GM23338 (cell line): ENCODE results near the gene DSCAML1. TPM values are rescaled to one million over a fixed set of nuclear protein-coding genes. Genes with fewer than 3 reads are reported as not detected.

Source experiments
- ATAC-seq: fragments of 200-7000 bp; cut with Tn5 transposase; 3 replicates; pipeline ENCODE4 v1.9.1; 2020
- DNase-seq: peaks from one replicate; pipeline ENCODE4 v3.0.0-alpha.2; 2015; ENCODE audit warnings: low spot score
- H2AFZ ChIP-seq: fragments of 200-600 bp; sonication (generic); 2 replicates; pipeline ENCODE4 v1.8.0; 2016; ENCODE audit warnings: antibody characterized with exemption, mild to moderate bottlenecking, moderate library complexity
- H3F3A ChIP-seq: fragments of 200-600 bp; sonication (generic); replicated peaks from 2 replicates; pipeline ENCODE4 v1.8.0; 2017; ENCODE audit warnings: antibody characterized with exemption, mixed run types, low read depth
- H3K27ac ChIP-seq: fragments of 200-600 bp; sonication (generic); 2 replicates; pipeline ENCODE4 v1.6.1; 2016; ENCODE audit warnings: low read depth
- H3K27me3 ChIP-seq: fragments of 200-600 bp; sonication (generic); 2 replicates; pipeline ENCODE4 v1.8.0; 2016; ENCODE audit warnings: mild to moderate bottlenecking, mixed run types, moderate library complexity; ENCODE audit not compliant: insufficient read depth
- H3K36me3 ChIP-seq: fragments of 200-600 bp; sonication (generic); 2 replicates; pipeline ENCODE4 v1.8.0; 2016; ENCODE audit warnings: mild to moderate bottlenecking; ENCODE audit not compliant: insufficient read depth
- H3K4me1 ChIP-seq: fragments of 200-600 bp; sonication (generic); 2 replicates; pipeline ENCODE4 v1.8.0; 2016; ENCODE audit warnings: mild to moderate bottlenecking, moderate library complexity; ENCODE audit not compliant: insufficient read depth
- H3K4me2 ChIP-seq: fragments of 200-600 bp; sonication (generic); 2 replicates; pipeline ENCODE4 v1.7.1; 2017; ENCODE audit warnings: mixed run types
- H3K4me3 ChIP-seq: fragments of 200-600 bp; sonication (generic); 2 replicates; pipeline ENCODE4 v1.6.1; 2016; ENCODE audit warnings: mixed run types
- H3K79me2 ChIP-seq: fragments of 200-600 bp; sonication (generic); replicated peaks from 2 replicates; pipeline ENCODE4 v1.8.0; 2017; ENCODE audit warnings: mild to moderate bottlenecking; ENCODE audit not compliant: insufficient read depth
- H3K9me2 ChIP-seq: fragments of 200-600 bp; sonication (generic); 2 replicates; pipeline ENCODE4 v1.8.0; 2017; ENCODE audit not compliant: insufficient read depth
- H4K20me1 ChIP-seq: fragments of 200-600 bp; sonication (generic); replicated peaks from 2 replicates; pipeline ENCODE4 v1.8.0; 2017; ENCODE audit warnings: mild to moderate bottlenecking; ENCODE audit not compliant: insufficient read depth
- H3K27ac Mint-ChIP-seq: 2 replicates; pipeline ENCODE4 v1.8.0; 2020; ENCODE audit warnings: inconsistent platforms, mild to moderate bottlenecking, moderate library complexity, mixed read lengths
- H3K27me3 Mint-ChIP-seq: 3 replicates; pipeline ENCODE4 v1.8.0; 2022; ENCODE audit warnings: low read depth, mild to moderate bottlenecking, moderate library complexity, mixed read lengths, inconsistent platforms; ENCODE audit not compliant: insufficient read depth, poor library complexity
- H3K36me3 Mint-ChIP-seq: 3 replicates; pipeline ENCODE4 v1.8.0; 2021; ENCODE audit warnings: low read depth, mild to moderate bottlenecking, inconsistent platforms, moderate library complexity, mixed read lengths
- H3K4me1 Mint-ChIP-seq: 3 replicates; pipeline ENCODE4 v1.8.0; 2020; ENCODE audit warnings: mild to moderate bottlenecking, inconsistent platforms, mixed read lengths
- H3K4me3 Mint-ChIP-seq: 3 replicates; pipeline ENCODE4 v1.8.0; 2021; ENCODE audit warnings: moderate library complexity, mild to moderate bottlenecking, inconsistent platforms, mixed read lengths
- H3K9me3 Mint-ChIP-seq: 3 replicates; pipeline ENCODE4 v1.8.0; 2020; ENCODE audit warnings: moderate library complexity, mild to moderate bottlenecking, inconsistent platforms, mixed read lengths
- CREB1 ChIP-seq: fragments of 250-450 bp; sonication (Bioruptor Pico); IDR thresholded peaks from 2 replicates; pipeline ENCODE4 v1.5.0; 2020; ENCODE audit warnings: low read depth, mild to moderate bottlenecking, moderate library complexity
- CTCF ChIP-seq, 2 experiments: fragments of 200-600 bp in 1 of 2; sonication (generic) in 1 of 2; conservative IDR thresholded peaks; 2 replicates each; pipeline versions ENCODE4 v1.5.1 to v1.6.1; 2016 to 2017; ENCODE audit warnings: antibody characterized with exemption in 2 of 2, low read depth in 2 of 2, mild to moderate bottlenecking in 2 of 2, moderate library complexity in 1 of 2
- ETS1 ChIP-seq: IDR thresholded peaks from 2 replicates; pipeline ENCODE4 v1.6.1; 2016; ENCODE audit warnings: antibody characterized with exemption
- EZH2phosphoT487 ChIP-seq: fragments of 200-600 bp; sonication (generic); IDR thresholded peaks from one replicate; pipeline ENCODE4 v1.8.1; 2018; ENCODE audit warnings: antibody characterized with exemption; ENCODE audit not compliant: unreplicated experiment
- JUNB ChIP-seq: IDR thresholded peaks from one replicate; pipeline ENCODE4 v1.6.1; 2016; ENCODE audit warnings: antibody characterized with exemption; ENCODE audit not compliant: unreplicated experiment
- NANOG ChIP-seq: IDR thresholded peaks from 2 replicates; pipeline ENCODE4 v1.6.1; 2016; ENCODE audit warnings: antibody characterized with exemption, borderline replicate concordance
- POLR2AphosphoS5 ChIP-seq: IDR thresholded peaks from 2 replicates; pipeline ENCODE4 v1.6.1; 2016; ENCODE audit warnings: antibody characterized with exemption, low read depth
- REST ChIP-seq: IDR thresholded peaks from one replicate; pipeline ENCODE4 v1.6.1; 2018; ENCODE audit warnings: antibody characterized with exemption; ENCODE audit not compliant: unreplicated experiment
- STAT1 ChIP-seq: IDR thresholded peaks from one replicate; pipeline ENCODE4 v1.6.1; 2016; ENCODE audit warnings: antibody characterized with exemption; ENCODE audit not compliant: unreplicated experiment
- ZNF114 ChIP-seq: fragments of 250-450 bp; sonication (Bioruptor Pico); IDR thresholded peaks from 2 replicates; pipeline ENCODE4 v1.5.0; 2020; ENCODE audit warnings: mild to moderate bottlenecking, moderate library complexity
- ZNF331 ChIP-seq: fragments of 250-450 bp; sonication (Bioruptor Pico); IDR thresholded peaks from 2 replicates; pipeline ENCODE4 v1.5.0; 2020; ENCODE audit warnings: low read depth, mild to moderate bottlenecking, moderate library complexity
- polyA plus RNA-seq: library from polyadenylated mRNA; unstranded; fragments of >200 nt; fragmentation: Nextera tagmentation; extraction: Ambion mirVana; gene quantifications from 2 replicates; pipeline ENCODE4 v1.2.1, GENCODE V29; 2016
- total RNA-seq: library from RNA; depleted of rRNA; stranded (reverse); fragments of >200 nt; shearing (Covaris generic); gene quantifications from 2 replicates; pipeline ENCODE4 v1.2.3, GENCODE V29; 2014

DSCAML1 gene
- total and polyA plus RNA-seq, 2 experiments from 2014 or later: 0.17 TPM; not detected in 1

GRCh38 chr11:117502779-117503100 lies 294.3 kb downstream of the DSCAML1 start (continued):
- TF ChIP-seq REST (no peak), ZNF331 (no peak), ETS1 (no peak), EZH2phosphoT487 (no peak), POLR2AphosphoS5 (no peak), STAT1 (no peak), CREB1 (CRISPR knock-in tag) (no peak), ZNF114 (CRISPR knock-in tag) (no peak), NANOG (no peak), JUNB (no peak), CTCF (conservative IDR thresholded peaks at IDR 0.05; ENCODE audit: low read depth in 2 of 2) (no peak)

GRCh38 chr11:117502015-117502778 lies 294.8 kb downstream of the DSCAML1 start:
- Mint-ChIP-seq H3K4me3 (no peak overlapping the region; the same call in 2 of the 3 replicates), H3K4me1 (peaks cover 20% of the 10 kb centered on the region), H3K36me3 (no peaks in the 10 kb centered on the region), H3K27me3 (peaks cover 9% of the 10 kb centered on the region), H3K27ac (no peak overlapping the region), H3K9me3 (no peaks in the 10 kb centered on the region; the same call in 2 of the 3 replicates)
- Histone ChIP-seq H3K4me3 (no peak overlapping the region), H3K27me3 (no peaks in the 10 kb centered on the region), H2AFZ (peak overlapping the region; percentile 86), H3K4me2 (peak overlapping the region; percentile 43; the same call in 1 of the 2 replicates), H3K36me3 (no peaks in the 10 kb centered on the region), H3K27ac (no peak overlapping the region), H3K79me2 (no peaks in the 10 kb centered on the region), H4K20me1 (no peaks in the 10 kb centered on the region), H3K9me2 (no peaks in the 10 kb centered on the region), H3F3A (no peaks in the 10 kb centered on the region), H3K4me1 (peaks cover 8% of the 10 kb centered on the region)
- DNase-seq: peak; percentile 20
- peak; percentile 66 for ATAC-seq
- TF ChIP-seq STAT1: no peak
- TF ChIP-seq REST: no peak
